NOMO-1 treated with DMSO at 0.1 percent for 48 hours (cell line): ENCODE results near the gene MKLN1.
"Not testable (repeated sequence)": the region's sequence is repeated elsewhere in the genome, so short reads cannot be mapped to it uniquely, and the experiment has no call there.

ENCODE experiments used
- DNase-seq: peaks from one replicate; lab custom pipeline; 2025; ENCODE audit not compliant: unreplicated experiment; lab: John Stamatoyannopoulos, UW

The MKLN1 gene

GRCh38 chr7:131455546-131455945 lies 127.9 kb downstream of the MKLN1 start:
- DNase-seq, result no peak

GRCh38 chr7:131456338-131456737 lies 128.7 kb downstream of the MKLN1 start:
- no peak for DNase-seq

- DNase-seq, result no peak
Observed at GRCh38 chr7:131459256-131459655, 131.6 kb downstream of the MKLN1 start.

GRCh38 chr7:131462059-131462458 lies 134.4 kb downstream of the MKLN1 start:
- DNase-seq, result no peak

GRCh38 chr7:131462715-131463114 lies 135.0 kb downstream of the MKLN1 start:
- not testable (repeated sequence) for DNase-seq

GRCh38 chr7:131466735-131467365 lies 139.2 kb downstream of the MKLN1 start:
- no peak for DNase-seq

- no peak for DNase-seq
Observed at GRCh38 chr7:131467788-131468187, 140.1 kb downstream of the MKLN1 start.

GRCh38 chr7:131471250-131472004 lies 143.8 kb downstream of the MKLN1 start:
- no peak for DNase-seq

- no peak for DNase-seq
Observed at GRCh38 chr7:131476740-131477139, 149.1 kb downstream of the MKLN1 start.

GRCh38 chr7:131480384-131481315 lies 153.0 kb downstream of the MKLN1 start:
- no peak for DNase-seq

- DNase-seq, result no peak
Observed at GRCh38 chr7:131482800-131483199, 155.1 kb downstream of the MKLN1 start.

GRCh38 chr7:131483586-131483985 lies 155.9 kb downstream of the MKLN1 start:
- no peak for DNase-seq

GRCh38 chr7:131486346-131486745 lies 158.7 kb downstream of the MKLN1 start:
- DNase-seq, result no peak

GRCh38 chr7:131487217-131487616 lies 159.5 kb downstream of the MKLN1 start:
- no peak for DNase-seq

GRCh38 chr7:131488361-131488760 lies 160.7 kb downstream of the MKLN1 start:
- no peak for DNase-seq

- no peak for DNase-seq
Observed at GRCh38 chr7:131489196-131489595, 161.5 kb downstream of the MKLN1 start.

- DNase-seq, result no peak
Observed at GRCh38 chr7:131489881-131490280, 162.2 kb downstream of the MKLN1 start.

- no peak for DNase-seq
Observed at GRCh38 chr7:131493081-131493480, 165.4 kb downstream of the MKLN1 start.

- DNase-seq, result no peak
Observed at GRCh38 chr7:131493581-131493980, 165.9 kb downstream of the MKLN1 start.

GRCh38 chr7:131494182-131494581 lies 166.5 kb downstream of the MKLN1 start:
- DNase-seq, result no peak

- no peak for DNase-seq
Observed at GRCh38 chr7:131495669-131496498, 168.2 kb downstream of the MKLN1 start.
